ENCODE data around the gene CRLF1.

- no peak for TF ChIP-seq CTCF (IDR thresholded peaks at IDR 0.05 in 2 of 3, conservative IDR thresholded peaks at IDR 0.05 in 1 of 3; ENCODE audit: control insufficient read depth in 2 of 3, extremely low read depth in 1 of 3, insufficient read depth in 1 of 3, low read depth in 3 of 3, low read length in 3 of 3)
- no peak for TF ChIP-seq CEBPZ (IDR thresholded peaks at IDR 0.05; ENCODE audit: low read depth, low read length)
- no peak for TF ChIP-seq CEBPB (IDR thresholded peaks at IDR 0.05; ENCODE audit: borderline replicate concordance in 1 of 2, low read depth in 2 of 2, low read length in 2 of 2)
- TF ChIP-seq ASH2L (IDR thresholded peaks at IDR 0.05; ENCODE audit: borderline replicate concordance, low read depth): no peak
- TF ChIP-seq RFX5 (IDR thresholded peaks at IDR 0.05; ENCODE audit: low read depth, low read length): no peak
- no peak for TF ChIP-seq FOS (IDR thresholded peaks at IDR 0.05; ENCODE audit: borderline replicate concordance, extremely low read depth, insufficient read length)
- no peak for TF ChIP-seq IRF4 (IDR thresholded peaks at IDR 0.05; ENCODE audit: low read depth, low read length)
- no peak for TF ChIP-seq CREB1 (IDR thresholded peaks at IDR 0.05; ENCODE audit: low read depth)
These were observed 13.7 kb upstream of the CRLF1 start for GRCh38 chr19:18620311-18620710.
